ENCODE data around the gene FLYWCH2. TPM values are rescaled to one million over a fixed set of nuclear protein-coding genes. Genes with fewer than 3 reads are reported as not detected.

Gene FLYWCH2
- total and polyA plus RNA-seq, 2 of the 13 experiments (the other 11 are each of a cell fraction or from before 2014, with no cell fraction given): 16.9 to 19.8 TPM

GRCh38 chr16:2848933-2849725 lies 33.9 kb upstream of the FLYWCH2 start:
- Histone ChIP-seq H3K4me1 (ENCODE audit: insufficient read depth, low read length) (peaks cover 9% of the 10 kb centered on the region; the same call in 1 of the 2 replicates), H4K20me1 (ENCODE audit: insufficient read depth, low read length) (no peaks in the 10 kb centered on the region), H3K4me2 (ENCODE audit: low read depth, low read length) (no peak overlapping the region), H2AFZ (ENCODE audit: low read length) (no peak overlapping the region), H3K27me3 (ENCODE audit: control insufficient read depth in 1 of 2, insufficient read depth in 2 of 2, low read length in 2 of 2) (peaks cover 0 to 20% of the 10 kb centered on the region in 2 experiments; a peak in 1 of 5 replicates), H3K9me3 (ENCODE audit: low read length) (no peaks in the 10 kb centered on the region; the same call in 1 of the 2 replicates), H3K27ac (ENCODE audit: extremely low read length, insufficient read depth, low read length) (no peak overlapping the region), H3K36me3 (replicated peaks in 1 of 2; ENCODE audit: control insufficient read depth in 1 of 2, insufficient read depth in 2 of 2, low read length in 2 of 2) (no peaks in the 10 kb centered on the region), H3K4me3 (replicated peaks in 1 of 3; ENCODE audit: insufficient read depth in 1 of 3, low read depth in 2 of 3, low read length in 3 of 3) (no peak overlapping the region), H3K9ac (ENCODE audit: insufficient read depth, low read depth, low read length) (no peak overlapping the region), H3K79me2 (ENCODE audit: insufficient read depth, low read length) (no peaks in the 10 kb centered on the region)
- 46% methylated on average over 16 of the region's 16 CpGs for WGBS (ENCODE audit: low lambda C conversion rate)
- FAIRE-seq (no peak), ATAC-seq (no peak), DNase-seq (ENCODE audit: low spot score) (no peak)
- BruUV-seq (replicated peaks): no TSS peak
- ChIA-PET POLR2A (interaction anchor here (0.7 kb wide), 1 partner anchor 22 kb away, joined by 3 read pairs; no protein-coding TSS in a partner anchor), CTCF (ENCODE audit: low intra/inter-chr PET ratio, low total read pairs) (no interaction called here)
- in situ Hi-C loops (cut with HindIII; ENCODE audit: extremely low pct_ligation_motif_present, low pct_unique_long_range_greater_than_20kb): no loop called here
- intact Hi-C loops (cut with micrococcal nuclease; ENCODE audit: unreplicated experiment): no loop called here
- TF ChIP-seq POGZ (CRISPR knock-in tag; IDR thresholded peaks at IDR 0.05) (no peak), ZNF225 (CRISPR knock-in tag; IDR thresholded peaks at IDR 0.05) (no peak), ZSCAN25 (CRISPR knock-in tag; IDR thresholded peaks at IDR 0.05) (no peak), SMARCE1 (IDR thresholded peaks at IDR 0.05; ENCODE audit: borderline replicate concordance) (no peak), U2AF2 (IDR thresholded peaks at IDR 0.05; ENCODE audit: low read depth, low read length) (no peak), KDM5B (CRISPR knock-in tag; IDR thresholded peaks at IDR 0.05; ENCODE audit: borderline replicate concordance) (no peak), ZNF383 (CRISPR knock-in tag; IDR thresholded peaks at IDR 0.05; ENCODE audit: borderline replicate concordance) (no peak), ZNF367 (CRISPR knock-in tag; IDR thresholded peaks at IDR 0.05; ENCODE audit: borderline replicate concordance) (no peak)
- TF ChIP-seq, protein P1, sequence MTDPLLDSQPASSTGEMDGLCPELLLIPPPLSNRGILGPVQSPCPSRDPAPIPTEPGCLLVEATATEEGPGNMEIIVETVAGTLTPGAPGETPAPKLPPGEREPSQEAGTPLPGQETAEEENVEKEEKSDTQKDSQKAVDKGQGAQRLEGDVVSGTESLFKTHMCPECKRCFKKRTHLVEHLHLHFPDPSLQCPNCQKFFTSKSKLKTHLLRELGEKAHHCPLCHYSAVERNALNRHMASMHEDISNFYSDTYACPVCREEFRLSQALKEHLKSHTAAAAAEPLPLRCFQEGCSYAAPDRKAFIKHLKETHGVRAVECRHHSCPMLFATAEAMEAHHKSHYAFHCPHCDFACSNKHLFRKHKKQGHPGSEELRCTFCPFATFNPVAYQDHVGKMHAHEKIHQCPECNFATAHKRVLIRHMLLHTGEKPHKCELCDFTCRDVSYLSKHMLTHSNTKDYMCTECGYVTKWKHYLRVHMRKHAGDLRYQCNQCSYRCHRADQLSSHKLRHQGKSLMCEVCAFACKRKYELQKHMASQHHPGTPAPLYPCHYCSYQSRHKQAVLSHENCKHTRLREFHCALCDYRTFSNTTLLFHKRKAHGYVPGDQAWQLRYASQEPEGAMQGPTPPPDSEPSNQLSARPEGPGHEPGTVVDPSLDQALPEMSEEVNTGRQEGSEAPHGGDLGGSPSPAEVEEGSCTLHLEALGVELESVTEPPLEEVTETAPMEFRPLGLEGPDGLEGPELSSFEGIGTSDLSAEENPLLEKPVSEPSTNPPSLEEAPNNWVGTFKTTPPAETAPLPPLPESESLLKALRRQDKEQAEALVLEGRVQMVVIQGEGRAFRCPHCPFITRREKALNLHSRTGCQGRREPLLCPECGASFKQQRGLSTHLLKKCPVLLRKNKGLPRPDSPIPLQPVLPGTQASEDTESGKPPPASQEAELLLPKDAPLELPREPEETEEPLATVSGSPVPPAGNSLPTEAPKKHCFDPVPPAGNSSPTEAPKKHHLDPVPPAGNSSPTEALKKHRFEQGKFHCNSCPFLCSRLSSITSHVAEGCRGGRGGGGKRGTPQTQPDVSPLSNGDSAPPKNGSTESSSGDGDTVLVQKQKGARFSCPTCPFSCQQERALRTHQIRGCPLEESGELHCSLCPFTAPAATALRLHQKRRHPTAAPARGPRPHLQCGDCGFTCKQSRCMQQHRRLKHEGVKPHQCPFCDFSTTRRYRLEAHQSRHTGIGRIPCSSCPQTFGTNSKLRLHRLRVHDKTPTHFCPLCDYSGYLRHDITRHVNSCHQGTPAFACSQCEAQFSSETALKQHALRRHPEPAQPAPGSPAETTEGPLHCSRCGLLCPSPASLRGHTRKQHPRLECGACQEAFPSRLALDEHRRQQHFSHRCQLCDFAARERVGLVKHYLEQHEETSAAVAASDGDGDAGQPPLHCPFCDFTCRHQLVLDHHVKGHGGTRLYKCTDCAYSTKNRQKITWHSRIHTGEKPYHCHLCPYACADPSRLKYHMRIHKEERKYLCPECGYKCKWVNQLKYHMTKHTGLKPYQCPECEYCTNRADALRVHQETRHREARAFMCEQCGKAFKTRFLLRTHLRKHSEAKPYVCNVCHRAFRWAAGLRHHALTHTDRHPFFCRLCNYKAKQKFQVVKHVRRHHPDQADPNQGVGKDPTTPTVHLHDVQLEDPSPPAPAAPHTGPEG (CRISPR knock-in tag; IDR thresholded peaks at IDR 0.05): no peak
- TF ChIP-seq, protein P2, sequence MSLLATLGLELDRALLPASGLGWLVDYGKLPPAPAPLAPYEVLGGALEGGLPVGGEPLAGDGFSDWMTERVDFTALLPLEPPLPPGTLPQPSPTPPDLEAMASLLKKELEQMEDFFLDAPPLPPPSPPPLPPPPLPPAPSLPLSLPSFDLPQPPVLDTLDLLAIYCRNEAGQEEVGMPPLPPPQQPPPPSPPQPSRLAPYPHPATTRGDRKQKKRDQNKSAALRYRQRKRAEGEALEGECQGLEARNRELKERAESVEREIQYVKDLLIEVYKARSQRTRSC (CRISPR knock-in tag; IDR thresholded peaks at IDR 0.05; ENCODE audit: low read depth): no peak
- TF ChIP-seq, protein P3, sequence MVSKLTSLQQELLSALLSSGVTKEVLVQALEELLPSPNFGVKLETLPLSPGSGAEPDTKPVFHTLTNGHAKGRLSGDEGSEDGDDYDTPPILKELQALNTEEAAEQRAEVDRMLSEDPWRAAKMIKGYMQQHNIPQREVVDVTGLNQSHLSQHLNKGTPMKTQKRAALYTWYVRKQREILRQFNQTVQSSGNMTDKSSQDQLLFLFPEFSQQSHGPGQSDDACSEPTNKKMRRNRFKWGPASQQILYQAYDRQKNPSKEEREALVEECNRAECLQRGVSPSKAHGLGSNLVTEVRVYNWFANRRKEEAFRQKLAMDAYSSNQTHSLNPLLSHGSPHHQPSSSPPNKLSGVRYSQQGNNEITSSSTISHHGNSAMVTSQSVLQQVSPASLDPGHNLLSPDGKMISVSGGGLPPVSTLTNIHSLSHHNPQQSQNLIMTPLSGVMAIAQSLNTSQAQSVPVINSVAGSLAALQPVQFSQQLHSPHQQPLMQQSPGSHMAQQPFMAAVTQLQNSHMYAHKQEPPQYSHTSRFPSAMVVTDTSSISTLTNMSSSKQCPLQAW (CRISPR knock-in tag; IDR thresholded peaks at IDR 0.05): no peak
- TF ChIP-seq, protein P4, sequence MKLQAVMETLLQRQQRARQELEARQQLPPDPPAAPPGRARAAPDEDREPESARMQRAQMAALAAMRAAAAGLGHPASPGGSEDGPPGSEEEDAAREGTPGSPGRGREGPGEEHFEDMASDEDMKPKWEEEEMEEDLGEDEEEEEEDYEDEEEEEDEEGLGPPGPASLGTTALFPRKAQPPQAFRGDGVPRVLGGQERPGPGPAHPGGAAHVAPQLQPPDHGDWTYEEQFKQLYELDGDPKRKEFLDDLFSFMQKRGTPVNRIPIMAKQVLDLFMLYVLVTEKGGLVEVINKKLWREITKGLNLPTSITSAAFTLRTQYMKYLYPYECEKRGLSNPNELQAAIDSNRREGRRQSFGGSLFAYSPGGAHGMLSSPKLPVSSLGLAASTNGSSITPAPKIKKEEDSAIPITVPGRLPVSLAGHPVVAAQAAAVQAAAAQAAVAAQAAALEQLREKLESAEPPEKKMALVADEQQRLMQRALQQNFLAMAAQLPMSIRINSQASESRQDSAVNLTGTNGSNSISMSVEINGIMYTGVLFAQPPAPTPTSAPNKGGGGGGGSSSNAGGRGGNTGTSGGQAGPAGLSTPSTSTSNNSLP (IDR thresholded peaks at IDR 0.05; ENCODE audit: low read depth, low read length): no peak

Measured in HepG2 (cell line).